ENCODE measurements around the gene PLP1. TPM values are rescaled to one million over a fixed set of nuclear protein-coding genes. Genes with fewer than 3 reads are reported as not detected.

PLP1 gene
- total and polyA plus RNA-seq, 2 experiments from 2014 or later = 0.22 to 0.29 TPM

DNA sequence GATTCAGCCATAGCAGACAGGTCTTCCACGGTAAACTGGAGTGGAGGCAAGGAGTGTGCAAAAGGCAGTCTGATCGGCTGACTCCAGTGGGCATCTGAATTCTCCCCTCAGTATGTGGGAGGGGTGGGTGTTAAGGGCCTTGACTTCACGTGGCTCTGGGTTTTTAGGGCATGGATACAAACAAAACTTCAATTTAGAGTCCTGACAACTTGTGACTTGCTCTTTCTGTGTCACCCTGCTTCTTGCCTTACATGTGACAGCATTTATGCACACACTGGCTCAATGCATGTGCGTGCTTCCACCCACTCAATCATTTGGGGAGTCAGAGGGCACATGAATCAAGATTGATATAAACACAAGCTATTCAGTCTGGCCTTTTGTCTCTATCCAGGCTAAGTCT, 17.5 kb downstream of the PLP1 start:
- H3K9ac ChIP-seq = no peak overlapping the region
- no peaks in the 10 kb centered on the region for H3K36me3 ChIP-seq (ENCODE audit: low read depth)
- H3K4me2 ChIP-seq (ENCODE audit: unreplicated experiment) = no peak overlapping the region
- DNase-seq = peak; percentile 20
- H3K9me3 ChIP-seq (ENCODE audit: low read depth) = no peaks in the 10 kb centered on the region
- H3K4me3 ChIP-seq = no peak overlapping the region
- H4K20me1 ChIP-seq (ENCODE audit: insufficient read depth) = no peaks in the 10 kb centered on the region
- H3K79me2 ChIP-seq (ENCODE audit: insufficient read depth) = no peaks in the 10 kb centered on the region
- H3F3A ChIP-seq (ENCODE audit: insufficient read depth) = peaks cover 21% of the 10 kb centered on the region
- H2AFZ ChIP-seq = no peak overlapping the region
- peaks cover 38% of the 10 kb centered on the region for H3K4me1 ChIP-seq (ENCODE audit: insufficient read depth)
- in situ Hi-C loops (cut with MboI) = no loop called here
- H3K27ac ChIP-seq = peak overlapping the region; percentile 59
- no peaks in the 10 kb centered on the region for H3K27me3 ChIP-seq (replicated peaks; ENCODE audit: insufficient read depth)
- no peak for TF ChIP-seq EZH2 (IDR thresholded peaks at IDR 0.05; ENCODE audit: insufficient read depth, poor library complexity, severe bottlenecking)
- TF ChIP-seq EZH2phosphoT487 (IDR thresholded peaks at IDR 0.05; ENCODE audit: insufficient read depth, low read depth) = no peak
- H3K9me2 ChIP-seq (ENCODE audit: insufficient read depth) = no peaks in the 10 kb centered on the region
- 59 to 70% methylated on average over 4 of the region's 4 CpGs for WGBS, 2 experiments (ENCODE audit: low coverage in 1 of 2, low lambda C conversion rate in 2 of 2, missing lambda C conversion rate in 2 of 2)

DNA sequence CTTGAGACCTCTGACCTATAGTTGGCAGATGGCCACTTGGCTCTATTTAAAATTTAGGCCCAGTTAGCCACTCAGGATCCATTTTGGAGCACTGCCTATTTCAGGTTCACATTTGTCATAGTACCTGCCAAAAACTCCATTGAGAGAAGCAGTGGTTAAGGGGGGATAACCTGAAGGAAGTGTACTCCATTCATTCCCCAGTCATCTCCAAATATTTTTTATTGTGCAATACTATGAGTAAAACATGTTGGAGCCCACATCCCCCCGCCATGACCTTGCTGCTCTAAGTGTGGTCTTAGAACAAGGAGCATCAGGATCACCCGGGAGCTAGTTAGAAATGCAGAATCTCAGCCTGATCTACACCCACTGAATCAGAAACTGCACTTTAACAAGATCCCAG, 21.1 kb downstream of the PLP1 start:
- H3K9me3 ChIP-seq (ENCODE audit: low read depth) = no peaks in the 10 kb centered on the region
- DNase-seq = peak; percentile 9
- in situ Hi-C loops (cut with MboI) = no loop called here
- H3K36me3 ChIP-seq (ENCODE audit: low read depth) = no peaks in the 10 kb centered on the region
- H2AFZ ChIP-seq = no peak overlapping the region
- no peak overlapping the region for H3K9ac ChIP-seq
- WGBS, 2 experiments (ENCODE audit: low coverage in 1 of 2, low lambda C conversion rate in 2 of 2, missing lambda C conversion rate in 2 of 2) = 78 to 84% methylated on average over 2 of the region's 2 CpGs
- H3F3A ChIP-seq (ENCODE audit: insufficient read depth) = peaks cover 11% of the 10 kb centered on the region
- H3K4me2 ChIP-seq (ENCODE audit: unreplicated experiment) = no peak overlapping the region
- no peak overlapping the region for H3K4me3 ChIP-seq
- H3K27me3 ChIP-seq (replicated peaks; ENCODE audit: insufficient read depth) = no peaks in the 10 kb centered on the region
- H4K20me1 ChIP-seq (ENCODE audit: insufficient read depth) = no peaks in the 10 kb centered on the region
- TF ChIP-seq EZH2 (IDR thresholded peaks at IDR 0.05; ENCODE audit: insufficient read depth, poor library complexity, severe bottlenecking) (no peak), EZH2phosphoT487 (IDR thresholded peaks at IDR 0.05; ENCODE audit: insufficient read depth, low read depth) (no peak)
- H3K27ac ChIP-seq = no peak overlapping the region
- H3K9me2 ChIP-seq (ENCODE audit: insufficient read depth) = no peaks in the 10 kb centered on the region
- H3K4me1 ChIP-seq (ENCODE audit: insufficient read depth) = peaks cover 21% of the 10 kb centered on the region
- H3K79me2 ChIP-seq (ENCODE audit: insufficient read depth) = no peaks in the 10 kb centered on the region

- Histone ChIP-seq H3K79me2 (ENCODE audit: insufficient read depth) (no peaks in the 10 kb centered on the region), H3K9me3 (ENCODE audit: low read depth) (no peaks in the 10 kb centered on the region), H3K9me2 (ENCODE audit: insufficient read depth) (no peaks in the 10 kb centered on the region), H4K20me1 (ENCODE audit: insufficient read depth) (no peaks in the 10 kb centered on the region), H2AFZ (no peak overlapping the region), H3K4me3 (no peak overlapping the region), H3K4me2 (ENCODE audit: unreplicated experiment) (no peak overlapping the region), H3K9ac (no peak overlapping the region), H3F3A (ENCODE audit: insufficient read depth) (no peaks in the 10 kb centered on the region), H3K27ac (no peak overlapping the region), H3K4me1 (ENCODE audit: insufficient read depth) (no peaks in the 10 kb centered on the region), H3K27me3 (replicated peaks; ENCODE audit: insufficient read depth) (no peaks in the 10 kb centered on the region), H3K36me3 (ENCODE audit: low read depth) (no peaks in the 10 kb centered on the region)
- WGBS, 2 experiments (ENCODE audit: low coverage in 1 of 2, low lambda C conversion rate in 2 of 2, missing lambda C conversion rate in 2 of 2) = 58 to 61% methylated on average over 2 of the region's 2 CpGs
- in situ Hi-C loops (cut with MboI) = loop anchor here (25.0 kb wide), 1 partner anchor 238 kb away; no protein-coding TSS in a partner anchor
- DNase-seq = no peak
- no peak for TF ChIP-seq EZH2 (IDR thresholded peaks at IDR 0.05; ENCODE audit: insufficient read depth, poor library complexity, severe bottlenecking)
- TF ChIP-seq EZH2phosphoT487 (IDR thresholded peaks at IDR 0.05; ENCODE audit: insufficient read depth, low read depth) = no peak
These were observed 23.7 kb downstream of the PLP1 start for GRCh38 chrX:103800318-103800717.

DNA sequence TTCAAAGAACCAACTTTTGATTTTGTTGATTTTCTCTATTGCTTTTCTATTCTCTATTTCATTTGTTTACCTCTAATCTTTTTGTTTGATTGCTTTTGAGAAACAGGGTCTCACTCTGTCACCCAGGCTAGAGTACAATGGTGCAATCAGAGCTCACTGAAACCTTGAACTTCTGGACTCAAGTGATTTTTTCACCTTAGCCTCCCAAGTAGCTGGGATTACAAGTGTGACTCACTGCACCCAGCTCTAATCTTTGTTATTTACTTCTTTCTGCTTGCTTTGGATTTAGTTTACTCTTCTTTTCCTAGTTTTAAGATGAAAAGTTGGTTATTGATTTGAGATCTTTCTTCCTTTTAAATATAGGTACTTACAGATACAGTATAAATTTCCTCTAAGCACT, 29.2 kb downstream of the PLP1 start:
- Histone ChIP-seq H3K27me3 (replicated peaks; ENCODE audit: insufficient read depth) (no peaks in the 10 kb centered on the region), H2AFZ (no peak overlapping the region), H3K4me2 (ENCODE audit: unreplicated experiment) (no peak overlapping the region), H3K79me2 (ENCODE audit: insufficient read depth) (no peaks in the 10 kb centered on the region), H3K9me2 (ENCODE audit: insufficient read depth) (no peaks in the 10 kb centered on the region), H4K20me1 (ENCODE audit: insufficient read depth) (no peaks in the 10 kb centered on the region), H3K4me1 (ENCODE audit: insufficient read depth) (no peaks in the 10 kb centered on the region), H3K4me3 (no peak overlapping the region), H3K9ac (no peak overlapping the region), H3K9me3 (ENCODE audit: low read depth) (no peaks in the 10 kb centered on the region), H3K27ac (no peak overlapping the region), H3K36me3 (ENCODE audit: low read depth) (no peaks in the 10 kb centered on the region), H3F3A (ENCODE audit: insufficient read depth) (no peaks in the 10 kb centered on the region)
- in situ Hi-C loops (cut with MboI) = loop anchor here (25.0 kb wide), 1 partner anchor 244 kb away; no protein-coding TSS in a partner anchor
- no peak for TF ChIP-seq EZH2 (IDR thresholded peaks at IDR 0.05; ENCODE audit: insufficient read depth, poor library complexity, severe bottlenecking)
- DNase-seq = no peak

- no peaks in the 10 kb centered on the region for H3K4me1 ChIP-seq (ENCODE audit: insufficient read depth)
- DNase-seq = no peak
- no peak for TF ChIP-seq EZH2 (IDR thresholded peaks at IDR 0.05; ENCODE audit: insufficient read depth, poor library complexity, severe bottlenecking)
- no peak for TF ChIP-seq EZH2phosphoT487 (IDR thresholded peaks at IDR 0.05; ENCODE audit: insufficient read depth, low read depth)
- H3K4me2 ChIP-seq (ENCODE audit: unreplicated experiment) = no peak overlapping the region
- in situ Hi-C loops (cut with MboI) = loop anchor here (25.0 kb wide), 1 partner anchor 245 kb away; no protein-coding TSS in a partner anchor
- H3K9ac ChIP-seq = no peak overlapping the region
- H3K36me3 ChIP-seq (ENCODE audit: low read depth) = no peaks in the 10 kb centered on the region
- no peaks in the 10 kb centered on the region for H4K20me1 ChIP-seq (ENCODE audit: insufficient read depth)
- H3K27ac ChIP-seq = no peak overlapping the region
- H3K9me2 ChIP-seq (ENCODE audit: insufficient read depth) = no peaks in the 10 kb centered on the region
- no peak overlapping the region for H2AFZ ChIP-seq
- H3K4me3 ChIP-seq = no peak overlapping the region
- H3K79me2 ChIP-seq (ENCODE audit: insufficient read depth) = no peaks in the 10 kb centered on the region
- no peaks in the 10 kb centered on the region for H3F3A ChIP-seq (ENCODE audit: insufficient read depth)
- 61 to 77% methylated on average over 4 of the region's 4 CpGs for WGBS, 2 experiments (ENCODE audit: low coverage in 1 of 2, low lambda C conversion rate in 2 of 2, missing lambda C conversion rate in 2 of 2)
- no peaks in the 10 kb centered on the region for H3K27me3 ChIP-seq (replicated peaks; ENCODE audit: insufficient read depth)
- H3K9me3 ChIP-seq (ENCODE audit: low read depth) = no peaks in the 10 kb centered on the region
These were observed 30.3 kb downstream of the PLP1 start for GRCh38 chrX:103806862-103807474.

Data from GM23248 (cell line).